SIG-M5 treated with dmso at 0.1 percent for 504 hours (cell line): ENCODE measurements around the gene ITGAE.
A peak's percentile ranks its signal among the peaks of the same experiment; 100 is the strongest.

Experiments used
- DNase-seq: peaks from one replicate; lab custom pipeline; 2025; ENCODE audit not compliant: unreplicated experiment; lab: John Stamatoyannopoulos, UW

The ITGAE gene

DNA sequence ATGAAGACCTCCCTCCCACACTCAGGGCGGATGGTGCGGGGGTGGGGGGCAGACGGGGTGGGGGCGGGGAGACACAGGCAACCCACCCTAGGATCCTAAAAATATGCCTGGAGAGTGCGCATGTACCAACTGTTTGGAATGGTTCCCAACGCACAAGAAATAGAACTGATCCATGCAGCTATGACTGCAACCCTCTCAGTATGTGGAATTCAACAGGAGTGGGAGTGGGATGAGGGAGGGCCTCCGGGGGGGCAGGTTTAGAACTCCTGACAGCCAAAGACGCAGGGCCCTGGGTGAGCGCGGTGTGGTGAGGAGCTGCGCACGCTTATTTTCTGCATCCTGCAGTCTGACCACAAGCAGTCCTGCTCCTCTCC is 103.9 kb downstream of the ITGAE start:
- no peak for DNase-seq

DNA sequence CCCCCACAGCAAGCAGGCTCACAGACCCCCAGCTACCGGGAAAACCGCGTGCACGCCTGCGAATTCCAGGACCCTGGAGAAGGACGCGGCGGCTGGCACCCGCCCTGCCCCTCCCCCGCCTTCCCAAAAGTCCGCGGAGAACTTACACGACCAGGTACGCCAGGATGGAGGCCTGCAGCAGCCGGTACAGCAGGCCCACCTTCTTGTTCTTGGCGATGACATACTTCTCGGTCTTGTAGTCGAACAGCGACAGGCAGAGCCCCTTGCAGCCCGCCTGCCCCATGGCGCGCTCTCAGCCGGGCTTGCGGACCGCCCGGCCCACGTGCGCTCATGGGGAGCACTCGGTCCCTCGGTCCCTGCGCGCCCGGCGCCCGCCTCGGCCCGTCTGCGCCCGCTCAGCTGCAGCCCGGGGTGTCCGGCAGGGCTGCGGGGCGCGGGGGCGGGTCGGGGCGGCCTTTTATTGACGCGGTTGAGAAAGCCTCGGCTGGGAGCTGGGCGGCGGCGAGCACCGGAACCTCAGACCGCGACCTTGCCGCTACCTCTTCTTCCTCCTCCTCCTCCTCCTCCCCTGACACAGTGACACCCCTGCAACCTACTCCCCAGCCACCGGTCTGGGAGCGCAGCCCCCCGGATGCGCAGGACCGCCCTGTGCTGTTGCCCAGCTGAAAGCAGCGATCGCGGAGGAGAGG is 105.1 kb downstream of the ITGAE start, which contains the start of gene P2RX5:
Gene P2RX5, minus strand, starts transcription at position 433 of the 689 bp plus-strand sequence. Its CDS starts 150 bp downstream, at position 283.
- DNase-seq, result peak; percentile 25

DNA sequence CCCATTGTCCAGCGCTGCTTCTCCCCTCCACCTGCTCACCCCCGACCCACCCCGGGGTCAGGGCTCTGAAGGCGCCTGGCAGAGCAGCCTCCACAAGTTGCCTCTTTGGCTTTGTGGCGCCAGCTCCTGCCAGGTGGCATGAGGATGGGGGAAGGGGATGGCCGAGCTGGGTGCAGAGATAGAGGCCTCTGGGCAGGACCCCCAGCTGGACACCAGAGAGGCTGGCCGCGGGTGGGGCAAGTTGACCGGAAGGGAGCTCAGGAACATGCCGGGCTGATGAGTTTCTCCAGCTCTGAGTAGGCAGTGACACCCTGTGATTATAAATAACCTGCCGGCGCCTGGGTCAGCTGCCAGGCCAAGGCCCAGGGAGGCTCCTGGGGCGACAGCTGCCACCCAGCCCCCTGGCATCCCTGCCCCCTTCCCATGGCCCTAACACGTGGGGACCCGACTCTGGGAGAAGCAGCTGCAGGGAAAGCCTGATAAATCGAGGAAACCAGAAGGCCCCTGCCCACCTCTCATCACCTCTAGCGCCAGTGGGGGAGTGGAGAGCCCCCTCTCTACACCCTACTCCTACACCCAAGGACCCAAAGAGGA is 105.8 kb downstream of the ITGAE start:
- no peak for DNase-seq

DNA sequence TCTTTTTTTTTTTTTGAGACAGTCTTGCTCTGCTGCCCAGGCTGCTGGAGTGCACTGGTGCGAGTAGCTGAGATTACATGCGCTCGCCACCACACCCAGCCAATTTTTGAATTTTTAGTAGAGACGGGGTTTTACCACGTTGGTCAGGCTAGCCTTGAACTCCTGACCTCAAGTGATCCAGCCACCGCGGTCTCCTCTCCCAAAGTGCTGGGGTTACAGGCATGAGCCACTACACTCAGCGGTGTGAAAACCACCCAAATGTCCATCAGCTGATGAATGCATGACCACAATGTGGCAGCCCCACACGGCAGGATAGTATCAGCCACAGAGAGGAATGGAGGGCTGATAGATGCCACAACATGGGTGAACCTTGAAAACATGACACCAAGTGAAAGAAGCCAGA is 107.2 kb downstream of the ITGAE start:
- no peak for DNase-seq

DNA sequence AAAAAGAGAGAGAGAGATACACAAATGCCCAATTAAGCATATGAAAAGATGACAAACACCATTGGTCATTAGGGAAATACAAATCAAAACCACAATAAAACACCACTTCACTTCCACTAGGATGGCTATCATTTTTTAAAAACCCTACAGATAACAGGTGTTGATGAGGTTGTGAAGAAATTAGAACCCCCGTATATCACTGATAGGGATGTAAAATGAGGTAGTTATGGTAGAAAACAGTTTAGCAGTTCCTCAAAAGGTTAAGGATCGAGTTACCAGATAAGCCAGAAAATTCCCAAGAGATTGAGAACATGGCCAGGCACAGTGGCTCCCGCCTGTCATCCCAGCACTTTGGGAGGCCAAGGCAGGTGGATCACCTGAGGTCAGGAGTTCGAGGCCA is 107.8 kb downstream of the ITGAE start:
- no peak for DNase-seq

DNA sequence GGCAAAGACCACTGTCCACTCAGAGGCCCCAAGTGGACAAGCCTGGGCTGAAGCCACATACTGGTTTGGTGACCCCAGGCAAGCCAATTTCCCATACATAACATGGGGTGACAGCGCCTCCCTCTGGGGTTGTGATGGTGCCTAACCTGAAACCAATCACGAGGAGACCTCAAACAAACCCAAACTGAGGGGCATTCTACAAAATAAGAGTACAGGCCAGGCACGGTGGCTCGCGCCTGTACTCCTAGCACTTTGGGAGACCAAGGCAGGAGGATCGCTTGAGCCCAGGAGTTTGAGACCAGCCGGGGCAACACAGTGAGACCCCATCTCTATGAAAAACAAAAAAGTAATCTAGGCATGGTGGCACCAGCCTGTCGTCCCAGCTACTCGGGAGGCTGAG is 108.6 kb downstream of the ITGAE start:
- DNase-seq, result no peak

DNA sequence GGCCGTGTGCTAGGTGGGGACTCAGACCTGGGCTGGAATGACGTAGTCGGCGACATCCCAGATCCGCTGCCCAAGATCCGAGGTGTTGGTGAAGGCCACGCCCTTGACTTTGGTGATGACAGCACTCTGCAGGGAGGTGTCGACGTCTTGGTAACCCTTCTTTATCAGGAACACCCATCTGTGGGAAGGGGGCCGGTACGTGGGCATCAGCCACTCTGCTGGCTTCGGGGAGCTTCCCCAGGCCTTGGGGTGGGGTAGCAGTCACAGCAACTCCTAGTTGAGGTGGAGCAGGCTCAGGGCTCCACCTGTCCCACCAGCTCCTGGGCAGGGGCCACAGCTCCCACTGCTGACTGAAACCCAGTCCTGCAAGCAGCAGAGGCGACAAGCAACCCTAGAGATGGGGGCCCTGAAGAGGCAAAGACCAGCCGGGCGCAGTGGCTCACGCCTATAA is 109.3 kb downstream of the ITGAE start:
- no peak for DNase-seq

DNA sequence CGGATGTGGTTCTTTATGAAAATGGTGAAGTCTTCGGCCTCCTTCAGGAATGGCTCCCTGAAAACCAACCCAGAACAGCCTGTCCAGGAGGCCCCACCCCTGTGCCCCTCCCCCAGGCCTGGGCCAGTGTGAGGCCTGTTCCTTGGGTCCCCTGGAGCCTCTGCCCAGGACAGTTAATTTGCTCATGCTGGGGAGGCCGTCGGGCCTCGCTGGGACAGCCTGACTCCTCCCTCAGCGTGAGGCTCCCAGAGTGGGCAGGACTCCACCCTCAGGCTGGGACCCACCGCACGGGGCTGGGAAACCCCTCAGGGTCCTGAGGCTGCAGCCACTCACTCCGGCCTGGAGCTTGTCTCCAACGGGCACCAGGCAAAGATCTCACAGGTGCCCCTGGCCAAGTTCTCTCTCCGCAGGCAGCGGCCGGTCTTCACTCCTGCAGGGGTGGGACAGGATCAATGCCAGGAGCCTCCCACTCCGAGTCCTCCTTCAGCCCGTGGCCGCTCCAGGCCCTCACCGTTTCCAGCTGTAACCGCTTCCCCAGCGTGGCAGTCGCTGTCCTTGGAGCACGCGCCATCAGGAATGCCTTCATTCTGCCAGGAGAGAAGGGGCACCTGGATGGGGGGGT is 110.8 kb downstream of the ITGAE start:
- no peak for DNase-seq

DNA sequence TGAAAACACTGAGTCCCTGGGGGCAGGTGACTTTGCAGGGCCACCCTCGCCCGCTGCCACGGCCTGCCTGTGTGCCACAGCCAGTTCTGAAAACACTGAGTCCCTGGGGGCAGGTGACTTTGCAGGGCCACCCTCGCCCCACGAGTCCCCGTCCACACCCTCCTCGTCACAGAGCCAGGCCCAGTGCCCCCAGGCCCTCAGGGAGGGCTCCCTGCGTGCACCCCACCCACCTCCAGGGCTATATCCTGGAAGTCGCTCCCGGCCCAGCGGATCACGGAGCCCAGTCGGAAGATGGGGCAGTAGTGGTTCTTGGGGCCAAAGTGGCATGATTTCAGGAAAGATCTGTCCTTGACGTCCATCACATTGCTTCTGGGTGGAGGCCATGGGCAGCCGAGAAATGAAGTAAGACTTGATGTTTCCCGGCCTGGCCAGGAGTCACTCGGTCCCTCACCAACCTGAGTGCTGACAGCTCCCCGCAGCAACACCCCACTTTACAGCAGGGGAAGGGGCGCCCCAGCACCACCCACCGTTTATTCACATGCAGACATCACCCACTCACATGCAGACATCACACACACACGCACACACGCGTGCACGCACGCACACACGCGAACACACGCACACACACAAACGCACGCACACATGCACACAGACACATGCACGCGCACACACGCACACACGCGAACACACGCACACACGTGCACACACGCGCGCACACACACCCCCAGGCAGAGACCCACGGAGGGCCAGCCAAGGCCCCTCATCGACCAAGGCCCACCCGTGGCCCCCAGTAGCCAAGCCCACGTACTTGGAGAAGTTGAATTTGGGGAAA is 111.5 kb downstream of the ITGAE start:
- DNase-seq, result no peak

DNA sequence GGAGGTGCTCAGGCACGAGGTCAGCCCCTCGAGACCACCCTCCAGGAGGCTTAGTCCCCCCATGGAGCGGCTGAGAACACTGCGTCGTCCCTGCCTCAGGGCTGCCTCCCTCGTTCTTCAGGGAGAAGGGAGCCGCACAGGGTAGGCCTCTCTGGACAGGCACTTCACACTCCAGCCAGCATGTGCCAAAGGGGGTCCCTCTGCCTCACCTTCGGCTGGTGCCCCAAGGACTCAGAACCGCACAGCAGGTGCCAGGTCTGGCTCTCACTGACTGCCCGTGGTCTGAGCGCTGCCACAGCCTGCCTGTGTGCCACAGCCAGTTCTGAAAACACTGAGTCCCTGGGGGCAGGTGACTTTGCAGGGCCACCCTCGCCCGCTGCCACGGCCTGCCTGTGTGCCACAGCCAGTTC is 112.1 kb downstream of the ITGAE start:
- DNase-seq, result no peak

DNA sequence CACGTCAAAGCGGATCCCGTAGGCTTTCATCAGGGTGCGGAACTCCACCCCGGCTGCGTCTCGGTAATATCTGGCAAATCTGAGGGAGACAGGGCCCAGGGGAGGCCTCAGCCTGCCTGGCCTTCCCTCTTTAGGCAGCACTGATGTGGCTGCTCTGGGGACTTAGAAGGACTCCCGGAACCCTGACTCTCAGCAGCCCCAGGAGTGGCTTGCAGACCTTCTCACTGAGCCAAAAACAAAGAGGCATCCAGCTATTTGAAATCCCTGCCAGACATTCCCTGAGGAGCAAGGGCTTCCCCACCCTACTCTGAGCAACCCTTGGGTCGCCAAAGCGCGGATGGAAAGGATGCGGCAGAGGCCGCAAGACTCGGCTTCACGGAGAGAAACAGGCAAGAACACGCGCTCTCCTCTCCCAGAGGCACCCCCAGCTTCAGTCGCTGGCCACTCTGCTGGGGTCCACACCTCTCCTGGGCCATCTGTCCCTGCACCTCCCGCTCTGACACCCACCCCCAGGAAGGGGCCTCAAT is 112.9 kb downstream of the ITGAE start:
- DNase-seq, result no peak

DNA sequence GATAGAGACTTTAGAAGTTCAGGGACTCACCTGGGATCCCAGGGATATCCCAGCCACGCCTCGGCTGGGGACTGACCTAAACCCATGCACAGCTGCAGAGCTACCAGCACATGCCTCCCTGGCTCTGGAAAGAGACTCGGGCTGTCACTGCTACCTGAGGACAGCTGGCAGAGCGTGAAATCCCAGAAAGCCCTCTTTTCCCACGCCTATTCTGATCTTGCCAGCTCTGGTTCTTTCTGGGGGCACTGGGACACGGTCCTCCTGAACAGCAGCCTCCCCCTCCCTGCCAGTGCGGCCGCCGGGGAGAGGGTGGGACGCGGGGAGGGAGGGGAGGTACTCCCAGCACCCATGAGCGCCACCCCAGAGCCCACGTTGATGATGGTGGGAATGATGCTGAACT is 115.8 kb downstream of the ITGAE start:
- DNase-seq, result no peak

DNA sequence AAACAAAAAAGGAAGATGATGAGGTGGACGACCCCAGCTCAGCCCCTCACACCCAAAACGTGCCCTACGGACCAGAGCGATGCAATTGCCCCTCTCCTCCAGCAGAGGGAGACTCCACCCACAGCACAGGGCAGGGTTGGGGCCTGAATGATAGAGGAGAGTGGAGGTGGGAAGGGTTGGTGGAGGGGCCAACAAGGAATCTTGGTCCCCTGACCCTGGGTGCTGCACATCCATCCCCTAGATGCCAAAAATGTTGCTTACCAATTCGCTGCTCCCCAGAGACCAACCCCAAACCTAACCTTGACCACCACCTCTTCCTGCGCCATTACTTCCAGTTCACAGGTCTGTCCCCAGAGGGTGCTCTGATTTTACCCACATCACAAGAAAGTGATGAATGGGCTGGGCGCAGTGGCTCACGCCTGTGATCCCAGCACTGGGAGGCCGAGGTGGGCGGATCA is 117.9 kb downstream of the ITGAE start:
- peak; percentile 43 for DNase-seq

DNA sequence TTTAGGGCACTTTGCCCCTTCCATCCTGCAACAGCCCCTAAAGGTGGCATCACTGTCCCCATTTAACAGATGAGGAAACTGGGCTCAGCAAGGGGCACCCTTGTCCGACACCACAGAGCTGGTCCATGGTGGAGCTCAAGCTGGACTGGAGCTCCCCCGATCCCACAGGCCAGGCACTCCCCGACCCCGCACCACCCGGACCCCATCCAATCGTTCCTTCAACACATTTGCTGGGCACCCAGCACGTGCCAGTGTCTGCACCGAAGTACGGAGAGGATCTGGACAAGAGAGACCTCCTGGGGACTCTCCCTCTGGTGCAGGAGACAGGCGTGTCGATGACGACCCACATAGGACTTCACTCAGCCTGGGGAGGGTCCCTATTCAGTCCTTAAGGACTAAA is 119.0 kb downstream of the ITGAE start:
- no peak for DNase-seq

DNA sequence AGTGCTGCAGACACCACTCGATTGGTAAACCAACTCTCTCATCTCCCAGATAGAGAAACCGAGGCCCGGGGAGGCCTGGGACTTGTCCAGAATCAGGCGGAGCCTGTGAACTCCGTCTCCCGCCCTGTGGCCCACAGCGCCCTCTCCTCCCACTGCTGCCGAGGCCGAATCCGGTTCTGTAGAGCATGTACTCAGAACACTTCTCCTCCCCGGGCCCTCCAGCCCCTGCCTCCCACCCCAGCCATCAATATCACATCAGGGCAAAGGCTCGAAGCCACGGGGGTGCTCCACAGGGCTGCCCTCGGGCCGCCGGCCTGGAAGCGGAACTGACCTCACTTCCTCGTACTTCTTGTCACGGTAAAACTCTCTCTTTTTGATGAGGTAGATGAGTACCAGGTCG is 119.4 kb downstream of the ITGAE start:
- DNase-seq, result no peak

DNA sequence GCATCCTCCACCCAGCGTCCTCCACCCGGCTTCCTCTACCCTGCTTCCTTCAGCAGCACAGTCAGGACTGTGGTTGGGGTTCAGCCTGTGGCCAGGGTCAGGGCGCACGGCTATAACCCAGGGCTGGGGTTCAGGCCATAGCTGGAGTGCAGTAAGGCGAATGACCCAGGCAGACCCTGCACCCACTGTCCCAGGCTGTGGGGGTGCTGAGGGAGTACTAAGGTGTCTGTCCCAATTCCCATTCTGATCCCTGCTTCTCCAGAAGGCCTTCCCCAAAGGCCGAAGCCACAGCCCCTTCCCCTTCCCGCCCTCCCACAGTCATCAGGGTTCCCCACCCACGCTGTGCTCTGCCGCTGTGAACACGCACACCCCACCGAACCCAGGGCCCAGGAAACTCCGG is 119.9 kb downstream of the ITGAE start:
- DNase-seq, result no peak

DNA sequence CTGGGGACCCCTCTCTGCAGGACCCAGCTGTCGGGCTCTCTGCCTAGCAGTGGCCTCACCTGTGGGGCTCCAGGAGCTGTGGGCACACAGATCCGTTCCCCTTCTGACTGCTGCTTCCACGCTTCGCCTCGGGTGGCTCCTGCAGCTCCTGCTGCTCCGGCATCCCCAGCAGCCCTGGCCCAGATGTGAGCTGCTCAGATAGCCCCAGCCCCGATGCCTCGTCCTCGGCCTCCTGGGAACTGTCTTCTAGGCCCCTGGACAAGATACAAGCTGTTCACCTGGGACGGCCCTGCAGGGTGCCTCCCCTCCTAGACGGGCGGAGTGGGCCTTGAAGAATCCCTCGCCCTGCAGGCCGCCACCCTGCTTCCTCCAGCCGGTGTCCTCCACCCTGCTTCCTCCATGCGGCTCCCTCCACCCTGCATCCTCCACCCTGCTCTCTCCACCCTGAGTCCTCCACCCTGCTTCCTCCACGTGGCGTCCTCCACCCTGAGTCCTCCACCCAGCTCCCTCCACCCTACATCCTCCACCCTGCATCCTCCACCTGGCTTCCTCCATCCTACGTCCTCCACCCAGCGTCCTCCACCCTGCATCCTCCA is 121.4 kb downstream of the ITGAE start:
- no peak for DNase-seq

DNA sequence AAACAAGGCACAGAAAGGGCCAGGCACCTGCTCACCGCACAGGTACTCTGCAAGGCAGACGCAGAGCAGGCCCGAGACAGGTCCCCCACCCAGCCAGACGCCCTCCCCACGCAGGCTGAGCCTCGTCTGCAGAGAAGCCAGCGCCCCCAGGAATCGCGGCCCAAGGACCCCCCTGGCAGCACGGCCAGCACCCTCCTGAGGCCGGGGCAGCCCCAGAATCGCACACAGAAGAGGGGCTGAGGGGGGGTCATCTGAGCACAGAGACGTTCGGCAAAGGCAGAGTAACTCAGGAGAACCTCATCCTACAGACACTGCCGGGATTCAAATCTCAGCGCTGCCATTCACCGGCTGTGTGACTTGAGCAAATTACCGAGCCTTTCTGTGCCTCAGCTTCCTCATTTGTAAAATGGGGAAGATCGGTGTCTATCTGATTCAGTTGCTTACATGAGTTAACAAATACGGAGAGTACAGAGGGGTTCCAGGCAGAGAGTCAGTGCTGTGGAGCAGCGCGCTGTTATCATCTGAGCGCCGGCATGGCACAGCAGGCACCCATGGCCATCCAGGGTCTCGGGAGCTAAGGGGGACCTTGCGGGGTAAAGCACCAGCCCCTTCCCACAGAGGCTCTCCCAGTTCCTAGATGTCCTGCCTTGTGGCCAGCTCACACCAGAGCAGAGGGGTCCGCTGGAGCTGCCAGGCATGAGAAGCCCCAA is 122.0 kb downstream of the ITGAE start:
- DNase-seq, result peak; percentile 16

DNA sequence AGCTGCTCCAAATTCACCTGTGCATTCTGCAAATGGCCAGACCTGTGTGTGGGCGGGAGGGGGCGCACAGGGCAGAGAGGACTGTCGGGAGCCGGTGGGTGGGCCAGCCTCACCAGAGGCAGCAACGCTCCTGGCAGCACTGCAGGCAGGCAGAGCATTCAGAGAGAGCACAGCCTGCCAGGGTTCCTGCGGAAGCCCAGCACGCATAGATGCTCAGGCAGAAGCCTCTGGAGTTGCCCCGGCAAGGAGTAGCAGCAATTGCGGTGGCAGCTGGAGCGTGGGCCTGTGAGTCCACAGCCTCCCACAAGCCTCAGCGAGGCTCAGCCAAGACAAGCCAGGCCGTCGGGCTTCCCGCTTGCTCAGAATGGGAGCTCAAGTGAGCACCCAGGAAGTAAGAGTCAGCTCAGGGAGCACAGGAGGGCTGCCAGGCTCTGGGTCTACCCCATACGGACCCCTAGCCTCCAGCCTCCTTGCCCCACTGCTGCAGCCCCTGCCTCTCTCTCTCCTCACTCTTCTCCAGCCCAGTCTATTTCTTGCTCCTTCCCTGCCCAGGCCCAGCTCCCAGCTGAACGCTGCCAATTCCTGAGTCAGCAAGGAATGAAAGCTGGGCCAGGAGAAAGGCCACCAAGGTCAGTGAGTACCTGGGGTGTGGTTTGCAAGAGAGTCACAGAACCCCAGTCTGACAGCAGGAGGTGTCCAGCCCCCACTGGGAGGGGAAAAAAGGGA is 122.7 kb downstream of the ITGAE start:
- no peak for DNase-seq

DNA sequence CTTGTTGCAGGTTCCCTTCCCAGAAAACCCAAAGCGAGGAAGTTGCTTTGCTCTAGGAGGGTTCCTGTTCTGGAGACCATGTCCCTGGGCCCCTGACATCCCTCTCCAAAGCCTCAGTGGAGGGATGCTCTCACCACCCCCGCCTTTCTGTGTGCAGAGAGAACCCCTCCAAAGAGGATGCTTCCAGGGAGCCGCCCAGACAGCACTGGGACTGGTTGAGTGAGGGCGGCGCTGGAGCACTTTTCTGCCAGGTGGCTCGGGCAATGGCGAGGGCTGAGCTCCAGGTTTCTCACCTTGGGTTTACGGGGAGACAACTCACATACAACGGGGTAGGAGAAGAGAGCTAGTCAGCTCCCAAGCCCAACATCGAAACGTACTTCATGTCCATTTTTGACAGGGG is 125.1 kb downstream of the ITGAE start:
- no peak for DNase-seq
